K562 (cell line): Measurements from ENCODE around the gene KLK8. TPM values are rescaled to one million over a fixed set of nuclear protein-coding genes. Genes with fewer than 3 reads are reported as not detected.

Source experiments
- ATAC-seq: fragments of 200-7000 bp; cut with Tn5 transposase; 3 replicates; pipeline ENCODE4 v1.9.1; 2020; ENCODE audit warnings: moderate library complexity
- BruUV-seq: library from RNA; stranded (reverse); fragments of 400-500 nt; replicated peaks from 2 replicates; lab custom pipeline; 2021; lab: Mats Ljungman, UMichigan
- CTCF ChIA-PET: fragments of 300-600 bp; formaldehyde crosslinking; extraction: SDS; loops from one replicate; lab custom pipeline; 2021; ENCODE audit warnings: low intra/inter-chr PET ratio; lab: Yijun Ruan, JAX
- POLR2A ChIA-PET: fragments of 300-600, 350-650 bp; sonication (Branson Sonifier 250); formaldehyde crosslinking; extraction: SDS; loops from one replicate; lab custom pipeline; 2021; ENCODE audit warnings: antibody characterized with exemption, inconsistent platforms; lab: Yijun Ruan, JAX
- DNase-seq, 4 experiments: peaks; one replicate each; pipeline versions ENCODE4 v3.0.0 to v3.0.0-alpha.2; 2011 to 2018; ENCODE audit warnings: low spot score in 3 of 4, mixed read lengths in 3 of 4; ENCODE audit errors: extremely low read depth in 1 of 4
- FAIRE-seq: peaks from 2 replicates; lab custom pipeline; 2011; peaks lifted over from hg19 to GRCh38; lab: Jason Lieb, UNC
- H2AFZ ChIP-seq: 2 replicates; pipeline ENCODE4 v1.6.0; 2011; ENCODE audit warnings: low read depth, low read length, control low read depth, inconsistent platforms
- H3K27ac ChIP-seq: fragments of 200-600 bp; 3 replicates; pipeline ENCODE4 v1.8.0; 2011; ENCODE audit warnings: low read depth, mild to moderate bottlenecking, control low read depth, inconsistent platforms, low read length, moderate library complexity, mixed read lengths; ENCODE audit errors: extremely low read depth
- H3K27me3 ChIP-seq, 2 experiments: fragments of 300-600 bp in 1 of 2; 2 replicates in 1 of 2; 3 replicates in 1 of 2; pipeline versions ENCODE4 v1.6.0 to v1.8.0; 2011; ENCODE audit warnings: inconsistent platforms in 2 of 2, low read length in 2 of 2, mild to moderate bottlenecking in 1 of 2, mixed read lengths in 1 of 2, moderate library complexity in 1 of 2; ENCODE audit not compliant: control insufficient read depth in 2 of 2, insufficient read depth in 2 of 2
- H3K36me3 ChIP-seq: fragments of 300-600 bp; 3 replicates; pipeline ENCODE4 v1.8.0; 2011; ENCODE audit warnings: mild to moderate bottlenecking, low read length, inconsistent platforms; ENCODE audit not compliant: control insufficient read depth, insufficient read depth
- H3K4me1 ChIP-seq, 2 experiments: fragments of 200-600 bp in 1 of 2; replicated peaks in 1 of 2; 2 replicates in 1 of 2; 3 replicates in 1 of 2; pipeline versions ENCODE4 v1.5.1 to v1.8.0; 2011; ENCODE audit warnings: inconsistent platforms in 2 of 2, low read length in 2 of 2, mild to moderate bottlenecking in 1 of 2, mixed read lengths in 1 of 2, moderate library complexity in 1 of 2; ENCODE audit not compliant: control insufficient read depth in 2 of 2, insufficient read depth in 2 of 2
- H3K4me2 ChIP-seq: 2 replicates; pipeline ENCODE4 v1.6.1; 2011; ENCODE audit warnings: low read length, control low read depth, inconsistent platforms, mixed read lengths; ENCODE audit not compliant: insufficient read depth
- H3K4me3 ChIP-seq: fragments of 200-600 bp; sonication (generic), shearing (Covaris generic); 2 replicates; pipeline ENCODE4 v1.5.1; 2016; ENCODE audit warnings: control low read depth, inconsistent platforms
- H3K79me2 ChIP-seq: fragments of 200-600 bp; 3 replicates; pipeline ENCODE4 v1.8.0; 2011; ENCODE audit warnings: low read length, inconsistent platforms; ENCODE audit not compliant: control insufficient read depth, insufficient read depth
- H3K9ac ChIP-seq, 2 experiments: 2 replicates each; pipeline versions ENCODE4 v1.6.0 to v1.6.1; 2011; ENCODE audit warnings: low read depth in 2 of 2, low read length in 2 of 2, control low read depth in 1 of 2, inconsistent platforms in 1 of 2, mild to moderate bottlenecking in 1 of 2, mixed read lengths in 1 of 2; ENCODE audit not compliant: insufficient read depth in 1 of 2
- H3K9me1 ChIP-seq: one replicate; pipeline ENCODE4 v1.6.0; 2011; ENCODE audit warnings: inconsistent platforms, mild to moderate bottlenecking, low read length, moderate library complexity; ENCODE audit not compliant: control insufficient read depth, insufficient read depth
- H3K9me3 ChIP-seq: replicated peaks from 2 replicates; pipeline ENCODE4 v1.5.1; 2011; ENCODE audit warnings: low read depth, low read length, inconsistent platforms; ENCODE audit not compliant: control insufficient read depth, insufficient read depth
- H4K20me1 ChIP-seq: replicated peaks from 2 replicates; pipeline ENCODE4 v1.6.1; 2011; ENCODE audit warnings: low read length, inconsistent platforms, mixed read lengths; ENCODE audit not compliant: control insufficient read depth, insufficient read depth
- CBX5 ChIP-seq: IDR thresholded peaks from 2 replicates; pipeline ENCODE4 v1.6.1; 2014; ENCODE audit warnings: low read depth, borderline replicate concordance
- CXXC5 ChIP-seq: fragments of 250-450 bp; sonication (Bioruptor Pico); IDR thresholded peaks from 2 replicates; pipeline ENCODE4 v1.8.0; 2022; ENCODE audit warnings: inconsistent platforms, mild to moderate bottlenecking, moderate library complexity
- ELF2 ChIP-seq: fragments of 250-450 bp; sonication (Bioruptor Pico); IDR thresholded peaks from 2 replicates; pipeline ENCODE4 v1.5.0; 2021; ENCODE audit warnings: mild to moderate bottlenecking
- FUS ChIP-seq: fragments of 200-400 bp; formaldehyde crosslinking; optimal IDR thresholded peaks from 2 replicates; pipeline ENCODE3; 2017; ENCODE audit warnings: low read depth, low read length
- HDAC1 ChIP-seq, 2 experiments: fragments of 450-650 bp; IDR thresholded peaks; 2 replicates each; pipeline ENCODE4 v1.6.1; 2016 to 2017; ENCODE audit warnings: inconsistent platforms in 1 of 2, mild to moderate bottlenecking in 1 of 2, moderate library complexity in 1 of 2
- HDAC2 ChIP-seq: fragments of 450-650 bp; IDR thresholded peaks from 2 replicates; pipeline ENCODE4 v1.6.1; 2016; ENCODE audit warnings: mild to moderate bottlenecking
- HINFP ChIP-seq: fragments of 450-650 bp; conservative IDR thresholded peaks from 2 replicates; pipeline ENCODE4 v1.6.1; 2016; ENCODE audit warnings: missing genetic modification characterization, low read depth, mild to moderate bottlenecking, control low read depth, missing compliant biosample characterization
- HNRNPH1 ChIP-seq: fragments of 200-400 bp; formaldehyde crosslinking; optimal IDR thresholded peaks from 2 replicates; pipeline ENCODE3; 2017; ENCODE audit warnings: low read depth, mild to moderate bottlenecking, low read length, moderate library complexity
- LEF1 ChIP-seq: fragments of 450-650 bp; IDR thresholded peaks from 2 replicates; pipeline ENCODE4 v1.6.1; 2016; ENCODE audit warnings: mild to moderate bottlenecking
- MAZ ChIP-seq, 2 experiments: fragments of 450-650 bp in 1 of 2; sonication (generic) in 1 of 2; formaldehyde crosslinking; IDR thresholded peaks in 1 of 2; conservative IDR thresholded peaks in 1 of 2; 2 replicates each; pipeline versions ENCODE4 v1.4.0 to v1.5.0; 2020; ENCODE audit warnings: mild to moderate bottlenecking in 1 of 2, missing genetic modification reagents in 1 of 2
- MCM7 ChIP-seq, 2 experiments: fragments of 450-650 bp; IDR thresholded peaks; 2 replicates each; pipeline ENCODE4 v1.6.1; 2016 to 2018
- NR1H2 ChIP-seq: sonication (generic); formaldehyde crosslinking; IDR thresholded peaks from 2 replicates; pipeline ENCODE4 v1.4.0; 2020; ENCODE audit warnings: mild to moderate bottlenecking, missing genetic modification reagents
- RAD21 ChIP-seq, 2 experiments: fragments of 250-450 bp in 1 of 2; fragments of 450-650 bp in 1 of 2; sonication (Bioruptor Pico) in 1 of 2; formaldehyde crosslinking in 1 of 2; IDR thresholded peaks in 1 of 2; conservative IDR thresholded peaks in 1 of 2; 2 replicates each; pipeline versions ENCODE4 v1.4.0 to v1.8.0; 2020 to 2022; ENCODE audit warnings: mild to moderate bottlenecking in 2 of 2, moderate library complexity in 1 of 2
- SMARCE1 ChIP-seq: fragments of 450-650 bp; IDR thresholded peaks from 2 replicates; pipeline ENCODE4 v1.7.1; 2016; ENCODE audit warnings: mild to moderate bottlenecking
- TAF7 ChIP-seq: fragments of 450-650 bp; IDR thresholded peaks from 2 replicates; pipeline ENCODE4 v1.6.1; 2016; ENCODE audit warnings: missing genetic modification characterization, missing compliant biosample characterization
- ZBTB17 ChIP-seq: fragments of 450-650 bp; formaldehyde crosslinking; IDR thresholded peaks from 2 replicates; pipeline ENCODE4 v1.4.0; 2020; ENCODE audit warnings: mild to moderate bottlenecking
- ZBTB5 ChIP-seq: fragments of 450-650 bp; IDR thresholded peaks from 2 replicates; pipeline ENCODE4 v1.6.1; 2017; ENCODE audit warnings: antibody characterized with exemption
- ZNF707 ChIP-seq: fragments of 250-450 bp; sonication (Bioruptor Pico); conservative IDR thresholded peaks from 2 replicates; pipeline ENCODE4 v1.8.0; 2022; ENCODE audit warnings: inconsistent platforms, mild to moderate bottlenecking, moderate library complexity
- WGBS: fragments of 100-300 bp; shearing (Covaris generic); methylation state at CpG from one replicate; pipeline ENCODE4 v1.1.6; 2016; ENCODE audit warnings: low coverage, mixed read lengths; ENCODE audit not compliant: insufficient coverage; ENCODE audit errors: missing lambda C conversion rate; 5-methylcytosine and 5-hydroxymethylcytosine counted together
- in situ Hi-C: fragments of 300-500 bp; cut with MboI; formaldehyde crosslinking; loops from 4 replicates; pipeline ENCODE4 v1.15.0; 2018; ENCODE audit warnings: inconsistent platforms, mixed read lengths
- intact Hi-C: fragments of 100-400 bp; cut with micrococcal nuclease; formaldehyde crosslinking; loops from 2 replicates; pipeline ENCODE4 v1.14.2; 2022
- polyA plus RNA-seq, 8 experiments: library from polyadenylated mRNA; depleted of rRNA in 4 of 8; stranded (reverse) in 5 of 8; unstranded in 3 of 8; fragments of >200 nt; fragmentation: Nextera tagmentation in 2 of 8; fragmentation: Illumina TruSeq in 1 of 8; extraction: Ambion mirVana in 2 of 8; extraction: Trizol in 1 of 8; gene quantifications; 2 replicates each; pipeline versions ENCODE4 v1.2.1 to v1.2.3, GENCODE V29; 2011 to 2014; ENCODE audit warnings: inconsistent platforms in 1 of 8, missing spikeins in 1 of 8
- total RNA-seq, 7 experiments: library from RNA; depleted of rRNA in 6 of 7; stranded (reverse); fragments of >200 nt in 6 of 7; fragmentation: Illumina TruSeq in 2 of 7; extraction: Trizol in 2 of 7; gene quantifications; 2 replicates each; pipeline versions ENCODE4 v1.2.1 to v1.2.3, GENCODE V29; 2011 to 2021; ENCODE audit warnings: low replicate concordance in 1 of 7

The KLK8 gene
- total and polyA plus RNA-seq, 9 of the 15 experiments (the other 6 are each of a cell fraction or from before 2014, with no cell fraction given) = 0.37 to 1.7 (median 0.76) TPM

GRCh38 chr19:51002089-51002532 lies 707 bp upstream of the KLK8 start:
- BruUV-seq = no TSS peak
- intact Hi-C loops = no loop called here
- no peak for TF ChIP-seq NR1H2 (CRISPR knock-in tag)
- no peak for TF ChIP-seq ZNF707 (CRISPR knock-in tag)
- 0 out of 2 replicates have a peak, but pooled peaks have one; percentile 17 for TF ChIP-seq SMARCE1
- TF ChIP-seq HDAC2 = 0 out of 2 replicates have a peak, but pooled peaks have one; percentile 19
- TF ChIP-seq TAF7 (tag) = no peak
- TF ChIP-seq FUS = no peak
- TF ChIP-seq RAD21 (CRISPR knock-in tag; conservative IDR thresholded peaks at IDR 0.05 in 1 of 2, IDR thresholded peaks at IDR 0.05 in 1 of 2) = no peak
- TF ChIP-seq ZBTB5 = peak; percentile 90
- 0 out of 4 replicates have a peak, but pooled peaks of 1 of the 2 experiments have one; percentile 37 for TF ChIP-seq MAZ (CRISPR knock-in tag; conservative IDR thresholded peaks at IDR 0.05 in 1 of 2, IDR thresholded peaks at IDR 0.05 in 1 of 2)
- TF ChIP-seq ZBTB17 (CRISPR knock-in tag) = no peak
- TF ChIP-seq LEF1 = no peak
- TF ChIP-seq CXXC5 (CRISPR knock-in tag) = no peak
- peak; percentile 85 for TF ChIP-seq HINFP (tag)
- TF ChIP-seq ELF2 (CRISPR knock-in tag) = 0 out of 2 replicates have a peak, but pooled peaks have one; percentile 31
- TF ChIP-seq HNRNPH1 = no peak
- no peak for TF ChIP-seq CBX5
- TF ChIP-seq HDAC1 (IDR thresholded peaks at IDR 0.05) = 0 out of 4 replicates have a peak, but pooled peaks of 1 of the 2 experiments have one; percentile 48
- no peak for TF ChIP-seq MCM7 (IDR thresholded peaks at IDR 0.05)

More at GRCh38 chr19:51002089-51002532, 707 bp upstream of the KLK8 start:
- Histone ChIP-seq H3K9ac (peak overlapping the region; percentile 53 to 87), H3K36me3 (no peaks in the 10 kb centered on the region), H3K79me2 (no peaks in the 10 kb centered on the region), H3K4me1 (peaks cover 19 to 32% of the 10 kb centered on the region in 2 experiments; a peak in 4 of 5 replicates), H3K4me2 (peak overlapping the region; percentile 88), H3K9me1 (no peaks in the 10 kb centered on the region), H3K4me3 (peak overlapping the region; percentile 26), H2AFZ (peak overlapping the region; percentile 97), H4K20me1 (no peaks in the 10 kb centered on the region), H3K9me3 (no peaks in the 10 kb centered on the region), H3K27me3 (peaks cover 0 to 14% of the 10 kb centered on the region in 2 experiments; a peak in 2 of 5 replicates), H3K27ac (peak overlapping the region; percentile 38; the same call in 1 of the 3 replicates)
- ChIA-PET POLR2A (interaction anchor here (0.6 to 1.8 kb wide), 7 partner anchors 9 to 198 kb away, joined by 3 to 11 read pairs (median 3); partner anchors contain the start of gene CTU1), CTCF (no interaction called here)
- DNase-seq (peak in 2 of 4 experiments; percentile 17 to 38), ATAC-seq (peak; percentile 11), FAIRE-seq (no peak)
- 4% methylated on average over 12 of the region's 12 CpGs for WGBS
- in situ Hi-C loops = no loop called here
